HG03342 (cell line): ENCODE measurements around the gene EGFLAM.
"Not testable (repeated sequence)": the region's sequence is repeated elsewhere in the genome, so short reads cannot be mapped to it uniquely, and the experiment has no call there.

ENCODE experiments used
- ATAC-seq: cut with Tn5 transposase; IDR thresholded peaks from one replicate; pipeline ENCODE4 v1.9.1; 2021; ENCODE audit warnings: mild to moderate bottlenecking, moderate library complexity; ENCODE audit not compliant: unreplicated experiment

Gene EGFLAM

DNA sequence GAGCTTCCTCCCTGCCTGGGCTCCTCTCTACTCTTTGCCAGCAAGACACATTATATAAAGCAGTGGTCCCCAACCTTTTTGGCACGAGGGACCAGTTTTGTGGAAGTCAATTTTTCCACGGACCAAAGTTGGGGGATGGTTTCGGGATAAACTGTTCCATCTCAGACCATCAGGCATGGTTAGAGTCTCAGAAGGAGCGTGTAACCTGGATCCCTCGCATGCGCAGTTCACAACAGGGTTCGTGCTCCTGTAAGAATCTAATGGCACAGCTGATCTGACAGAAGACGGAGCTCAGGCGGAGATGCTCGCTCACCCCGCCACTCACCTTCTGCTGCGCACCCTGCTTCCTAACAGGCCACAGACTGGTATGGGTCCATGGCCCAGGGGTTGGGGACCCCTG is 155.3 kb downstream of the EGFLAM start:
- no peak for ATAC-seq

GRCh38 chr5:38414348-38414747 is 156.0 kb downstream of the EGFLAM start:
- no peak for ATAC-seq

- ATAC-seq: not testable (repeated sequence)
Observed at GRCh38 chr5:38415772-38416171, 157.4 kb downstream of the EGFLAM start.

DNA sequence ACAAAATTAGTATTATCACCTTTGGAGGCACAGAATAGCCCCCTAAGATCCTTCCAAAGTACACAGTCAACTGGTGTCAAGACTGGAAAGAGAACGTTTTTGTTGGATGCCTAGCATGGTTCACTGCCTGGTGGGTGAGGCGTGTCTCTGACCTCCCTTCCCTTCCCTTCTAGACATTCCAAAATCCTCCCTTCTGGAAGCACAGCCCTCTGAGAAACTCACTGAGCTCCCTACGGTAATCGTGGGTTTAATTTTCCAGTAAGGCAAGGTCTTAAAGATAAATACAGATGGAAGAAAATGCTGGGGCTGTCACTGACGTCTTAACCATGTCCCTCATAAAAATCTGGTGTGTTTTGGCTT is 159.3 kb downstream of the EGFLAM start:
- ATAC-seq: no peak

DNA sequence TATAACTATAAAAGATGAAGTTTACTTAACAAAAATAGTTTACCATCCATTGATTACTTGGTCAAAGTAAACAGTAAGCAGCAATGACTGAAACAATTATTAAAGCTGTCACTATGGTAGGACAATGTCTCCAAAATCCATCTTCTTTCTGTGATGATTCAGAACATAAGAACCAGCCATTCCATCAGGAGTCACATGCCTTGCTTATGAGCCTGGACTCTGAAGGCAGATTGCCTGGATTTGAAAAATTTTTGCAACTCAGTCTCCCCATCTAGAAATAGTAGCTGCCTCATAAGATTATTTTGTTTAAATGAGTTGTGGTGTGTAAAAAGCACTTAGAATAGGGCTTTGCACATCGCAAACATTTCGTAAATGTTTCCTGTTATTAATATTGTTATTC is 161.9 kb downstream of the EGFLAM start:
- no peak for ATAC-seq

- no peak for ATAC-seq
Observed at GRCh38 chr5:38420691-38421390, 162.5 kb downstream of the EGFLAM start.

DNA sequence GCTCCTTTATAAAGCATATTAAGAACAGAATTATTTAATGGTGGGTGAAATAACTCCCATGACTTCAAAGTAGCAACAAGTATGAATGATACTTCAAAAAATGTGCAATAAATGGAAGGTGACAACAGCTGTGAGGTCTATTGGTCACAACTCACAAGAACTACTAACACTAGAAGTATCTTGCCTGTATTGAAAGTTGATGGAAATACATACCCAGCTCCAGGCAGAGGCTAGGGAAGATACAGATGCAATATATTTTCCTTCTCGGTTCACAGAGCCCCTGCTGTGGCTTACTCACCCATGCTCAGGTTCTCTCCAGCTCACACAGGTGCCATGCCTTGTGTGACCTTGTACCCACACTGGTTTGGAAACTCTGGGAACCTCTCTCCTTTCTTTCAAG is 164.3 kb downstream of the EGFLAM start:
- ATAC-seq: no peak

GRCh38 chr5:38423276-38424147 is 165.2 kb downstream of the EGFLAM start:
- no peak for ATAC-seq

DNA sequence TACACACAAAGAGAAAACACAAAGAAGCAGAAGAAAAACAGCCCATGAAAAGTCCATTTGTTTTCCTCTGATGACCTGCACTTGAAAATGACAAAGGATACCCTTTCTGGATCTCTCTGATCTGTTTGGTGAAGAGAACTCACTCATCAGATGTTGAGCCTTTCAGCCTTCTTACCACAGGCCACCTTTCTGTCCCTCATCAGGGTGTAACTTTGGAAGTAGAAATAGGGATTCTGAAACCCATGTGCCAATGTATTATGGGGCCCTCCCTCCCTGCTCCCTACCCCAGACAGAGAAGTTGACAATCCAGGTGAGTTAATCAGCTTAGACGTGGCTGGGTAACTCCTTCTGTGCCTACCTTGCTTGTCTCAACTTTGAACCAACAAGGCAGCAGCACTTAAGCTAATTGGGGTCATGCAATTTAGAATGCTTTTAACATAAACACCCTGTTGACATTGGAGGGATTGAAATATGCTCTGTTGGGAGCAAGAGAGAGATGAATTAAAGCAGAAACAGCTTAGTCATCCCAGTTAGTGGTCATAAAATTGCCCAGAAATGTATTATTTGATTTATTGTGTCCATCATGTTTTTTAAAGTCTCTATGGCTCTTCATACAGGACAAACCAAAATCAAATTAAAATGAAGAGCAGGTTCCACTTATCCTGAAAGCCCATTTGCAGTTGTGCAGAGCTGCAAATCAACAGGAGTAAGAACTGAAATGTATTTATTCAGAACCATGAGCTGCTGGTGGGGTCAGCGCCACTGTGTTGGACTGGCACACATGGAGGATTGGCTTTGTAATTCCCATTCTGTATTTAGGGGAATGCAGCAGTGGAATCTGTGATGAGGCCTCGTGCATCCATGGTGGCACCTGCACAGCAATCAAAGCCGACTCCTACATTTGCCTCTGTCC is 166.0 kb downstream of the EGFLAM start:
- no peak for ATAC-seq

- no peak for ATAC-seq
Observed at GRCh38 chr5:38426490-38426889, 168.1 kb downstream of the EGFLAM start.

DNA sequence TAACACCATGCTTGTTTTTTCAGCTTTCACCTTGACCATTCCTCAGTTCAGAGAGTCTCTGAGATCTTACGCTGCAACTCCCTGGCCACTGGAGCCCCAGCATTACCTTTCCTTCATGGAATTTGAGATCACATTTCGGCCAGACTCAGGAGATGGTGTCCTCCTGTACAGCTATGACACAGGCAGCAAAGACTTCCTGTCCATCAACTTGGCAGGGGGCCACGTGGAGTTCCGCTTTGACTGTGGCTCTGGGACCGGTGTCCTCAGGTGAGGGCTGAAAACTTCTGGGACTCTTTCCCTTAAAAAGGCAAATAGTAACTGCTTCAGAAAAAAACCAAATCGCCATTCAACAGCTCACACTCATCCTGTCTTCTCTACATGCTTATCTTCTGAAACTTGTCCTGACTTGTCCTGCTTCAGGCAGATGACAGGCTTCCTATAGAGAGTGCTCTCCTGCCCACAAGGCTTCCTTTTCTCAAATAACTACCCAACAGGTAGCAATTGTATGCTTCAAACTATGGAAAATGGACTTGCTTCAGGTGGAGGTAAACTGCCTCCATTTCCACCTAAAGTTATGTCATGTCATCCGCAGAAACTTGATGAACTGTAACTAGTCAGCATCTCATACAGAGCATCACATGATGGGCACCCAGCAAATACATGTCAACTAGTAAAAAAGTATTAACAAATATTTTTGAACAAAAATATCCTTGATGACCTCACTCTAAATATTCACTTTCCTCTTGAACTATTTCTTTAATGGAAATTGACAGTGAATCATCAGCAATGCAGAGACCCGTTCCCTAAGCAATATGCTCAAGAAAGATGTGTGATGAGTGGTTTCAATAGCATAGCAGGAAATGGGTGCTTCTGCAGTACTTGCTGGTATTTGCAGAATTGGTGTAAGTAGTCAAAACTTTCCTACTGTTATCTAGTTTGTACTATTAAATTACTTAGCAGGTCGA is 168.9 kb downstream of the EGFLAM start:
- no peak for ATAC-seq

DNA sequence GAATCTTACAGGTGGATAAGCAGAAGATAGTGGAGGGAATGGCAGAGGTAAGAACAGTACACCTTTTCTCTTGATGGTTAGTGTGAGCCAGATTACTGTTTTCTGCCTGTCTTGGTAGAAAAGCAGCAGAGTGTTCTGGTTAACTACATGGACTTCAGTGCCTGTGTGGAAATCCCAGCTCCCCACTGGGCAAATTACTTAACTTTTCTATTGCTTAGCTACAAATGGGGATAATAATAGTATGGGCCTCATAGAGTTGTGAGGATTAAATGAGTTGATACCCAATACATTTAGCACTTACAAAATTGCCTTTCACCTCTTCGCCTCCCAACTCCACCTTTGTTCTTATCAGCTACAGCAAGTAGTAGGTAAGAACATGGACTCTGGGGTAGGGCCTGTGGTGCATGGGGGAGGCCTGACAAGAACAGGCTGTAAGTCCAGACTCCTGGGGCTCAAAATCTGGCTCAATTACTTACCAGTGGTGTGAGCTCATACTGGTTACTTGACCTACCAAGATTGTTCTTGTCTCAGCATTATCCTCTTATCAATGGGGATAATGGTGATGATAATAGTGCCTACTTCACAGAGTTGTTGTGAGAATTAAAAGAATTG is 173.0 kb downstream of the EGFLAM start:
- no peak for ATAC-seq

DNA sequence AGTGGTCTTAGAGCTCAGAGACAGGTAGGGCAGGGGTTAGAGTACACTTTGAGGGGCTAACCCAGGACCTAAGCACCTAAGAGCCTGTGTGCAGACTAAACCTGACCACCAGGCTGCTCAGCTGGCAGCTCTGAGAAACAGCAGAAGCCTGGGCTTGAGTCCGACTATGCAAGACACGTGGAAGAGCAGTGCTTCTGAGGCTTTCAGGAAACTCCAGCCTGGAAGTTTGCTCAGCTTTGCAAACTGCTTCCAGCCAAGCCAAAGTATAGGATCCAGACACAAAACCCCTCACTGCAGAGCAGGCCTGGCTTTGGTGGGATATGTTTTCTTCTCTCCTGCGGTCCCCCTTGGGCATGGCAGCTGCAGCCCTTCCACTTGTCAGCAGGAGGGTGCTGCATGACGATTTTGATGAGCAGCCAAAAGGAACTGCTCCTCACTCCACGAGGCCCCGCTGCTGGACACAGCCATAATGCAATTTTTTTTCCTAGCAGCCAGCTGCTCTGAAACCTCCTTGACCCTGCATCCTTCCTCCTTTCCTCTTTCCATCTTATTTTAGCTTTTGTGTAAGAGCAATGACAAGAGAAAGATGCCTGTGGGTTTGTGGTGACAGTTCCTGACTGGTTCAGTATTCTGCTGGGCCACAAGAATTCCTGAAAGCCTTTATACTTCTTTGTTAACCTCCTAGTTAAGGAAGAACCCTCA is 175.0 kb downstream of the EGFLAM start:
- no peak for ATAC-seq

DNA sequence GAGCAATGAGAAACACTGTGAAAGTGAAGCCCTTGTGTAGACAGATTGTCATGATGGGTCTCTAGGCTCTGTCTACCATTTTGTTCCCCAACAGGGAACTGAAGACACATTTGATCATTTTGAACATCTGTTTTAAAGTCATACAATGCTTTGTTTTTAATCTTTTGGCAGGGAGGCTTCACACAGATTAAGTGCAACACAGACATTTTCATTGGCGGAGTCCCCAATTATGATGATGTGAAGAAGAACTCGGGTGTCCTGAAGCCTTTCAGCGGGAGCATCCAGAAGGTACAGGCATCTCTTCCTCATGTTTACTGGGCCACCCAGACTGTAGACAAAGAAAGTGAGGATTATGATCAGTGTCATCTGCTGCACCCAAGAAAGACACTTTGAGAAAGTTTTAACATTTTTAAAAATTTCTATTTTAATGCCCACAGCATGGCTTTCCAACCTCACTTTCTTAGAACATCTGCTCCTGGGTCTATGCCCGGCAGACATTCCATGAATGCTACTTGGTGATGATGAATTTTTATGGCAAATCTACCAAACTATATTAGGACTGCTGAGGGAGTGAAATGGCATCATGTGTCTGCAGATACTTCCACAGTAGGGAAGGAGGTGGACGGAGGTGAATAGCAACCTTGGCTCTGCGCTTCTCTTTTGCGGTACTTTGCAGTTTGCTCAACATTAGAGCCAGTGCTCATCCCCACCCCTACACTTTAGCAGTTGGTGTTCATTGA is 176.8 kb downstream of the EGFLAM start:
- no peak for ATAC-seq

GRCh38 chr5:38438757-38439156 is 180.4 kb downstream of the EGFLAM start:
- no peak for ATAC-seq

- peak; percentile 99 for ATAC-seq
Observed at GRCh38 chr5:38441453-38442246, 183.3 kb downstream of the EGFLAM start.

DNA sequence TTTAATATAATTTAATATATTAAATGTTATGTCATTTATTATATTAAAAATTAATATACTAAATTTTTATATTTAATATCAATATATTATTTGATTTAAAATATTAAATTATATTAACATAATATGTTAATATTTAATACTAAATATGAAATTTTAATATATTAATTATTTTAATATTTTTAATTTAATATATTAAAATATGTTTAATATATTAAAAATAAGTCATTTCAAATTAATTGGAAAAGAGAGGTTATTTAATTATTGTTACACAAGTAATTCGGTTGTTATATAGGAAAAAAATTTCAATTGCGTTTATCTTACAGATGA is 183.9 kb downstream of the EGFLAM start:
- ATAC-seq: no peak

GRCh38 chr5:38443390-38443789 is 185.0 kb downstream of the EGFLAM start:
- no peak for ATAC-seq
